Hypothalamus (tissue), 51 donors: ENCODE measurements around the gene USF1.
"Not testable (repeated sequence)": the region's sequence is repeated elsewhere in the genome, so short reads cannot be mapped to it uniquely, and the experiment has no call there.

Experiments
- DNase-seq, 51 donors: peaks; one replicate each; lab custom pipeline; 2025; lab: John Stamatoyannopoulos, UW

USF1 gene

GRCh38 chr1:161079436-161080110 is 33.8 kb upstream of the USF1 start:
- DNase-seq, result no peak

- no peak for DNase-seq
These were observed 31.6 kb upstream of the USF1 start for GRCh38 chr1:161077426-161077825.

- DNase-seq, result no peak
These were observed 30.6 kb upstream of the USF1 start for GRCh38 chr1:161076410-161076809.

GRCh38 chr1:161074676-161075368 is 29.0 kb upstream of the USF1 start:
- no peak for DNase-seq

- DNase-seq, result no peak
These were observed 27.8 kb upstream of the USF1 start for GRCh38 chr1:161073474-161074121.

GRCh38 chr1:161072751-161073449 is 27.1 kb upstream of the USF1 start:
- DNase-seq, result no peak

- DNase-seq, result peak in 12 of 51 donors; percentile 2 to 38 (median 10)
These were observed 26.2 kb upstream of the USF1 start for GRCh38 chr1:161071886-161072371.

GRCh38 chr1:161070761-161071160 is 25.0 kb upstream of the USF1 start:
- DNase-seq, result no peak

- DNase-seq, result peak in 37 of 51 donors; percentile 0 to 65 (median 23)
These were observed 24.0 kb upstream of the USF1 start, which contains the start of gene ARHGAP30 for GRCh38 chr1:161069731-161070270. ARHGAP30 (minus strand) TSS chr1:161069891; CDS start chr1:161069624, 267 bp downstream.

GRCh38 chr1:161069241-161069640 is 23.5 kb upstream of the USF1 start:
- no peak for DNase-seq

GRCh38 chr1:161068306-161069234 is 22.8 kb upstream of the USF1 start:
- DNase-seq, result peak in 27 of 51 donors; percentile 1 to 41 (median 19)

GRCh38 chr1:161066694-161067093 is 20.9 kb upstream of the USF1 start:
- no peak for DNase-seq

GRCh38 chr1:161065681-161066080 is 19.9 kb upstream of the USF1 start:
- not testable (repeated sequence) for DNase-seq

- DNase-seq, result not testable (repeated sequence)
These were observed 18.2 kb upstream of the USF1 start for GRCh38 chr1:161063936-161064335.

- DNase-seq, result no peak
These were observed 15.6 kb upstream of the USF1 start for GRCh38 chr1:161061419-161061818.

- no peak for DNase-seq
These were observed 13.5 kb upstream of the USF1 start for GRCh38 chr1:161059293-161059692.

- DNase-seq, result no peak
These were observed 9.0 kb upstream of the USF1 start for GRCh38 chr1:161054805-161055204.

GRCh38 chr1:161054232-161054631 is 8.5 kb upstream of the USF1 start:
- DNase-seq, result no peak

GRCh38 chr1:161052899-161053298 is 7.1 kb upstream of the USF1 start:
- DNase-seq, result no peak
